ENCODE measurements around the gene AGRN.
A peak's percentile ranks its signal among the peaks of the same experiment; 100 is the strongest.
"Not testable (repeated sequence)": the region's sequence is repeated elsewhere in the genome, so short reads cannot be mapped to it uniquely, and the experiment has no call there.

The AGRN gene

GRCh38 chr1:1003618-1004419 lies 16.1 kb upstream of the AGRN start:
- H3K36me3 ChIP-seq (ENCODE audit: insufficient read depth, low read length) = no peaks in the 10 kb centered on the region
- H3K9me3 ChIP-seq (ENCODE audit: control insufficient read depth, insufficient read depth, low read length) = no peaks in the 10 kb centered on the region
- H3K9ac ChIP-seq (ENCODE audit: low read depth, low read length) = no peak overlapping the region
- H3K4me1 ChIP-seq (ENCODE audit: insufficient read depth, low read length) = peaks cover 22% of the 10 kb centered on the region

- no peak overlapping the region for H3K9ac ChIP-seq (ENCODE audit: low read depth, low read length)
- peaks cover 22% of the 10 kb centered on the region for H3K4me1 ChIP-seq (ENCODE audit: insufficient read depth, low read length)
- H3K9me3 ChIP-seq (ENCODE audit: control insufficient read depth, insufficient read depth, low read length) = no peaks in the 10 kb centered on the region
- no peaks in the 10 kb centered on the region for H3K36me3 ChIP-seq (ENCODE audit: insufficient read depth, low read length)
Observed at GRCh38 chr1:1004420-1004779, 15.5 kb upstream of the AGRN start.

- no peaks in the 10 kb centered on the region for H3K36me3 ChIP-seq (ENCODE audit: insufficient read depth, low read length)
- H3K9me3 ChIP-seq (ENCODE audit: control insufficient read depth, insufficient read depth, low read length) = no peaks in the 10 kb centered on the region
- peaks cover 22% of the 10 kb centered on the region for H3K4me1 ChIP-seq (ENCODE audit: insufficient read depth, low read length)
- H3K9ac ChIP-seq (ENCODE audit: low read depth, low read length) = no peak overlapping the region
Observed at GRCh38 chr1:1004780-1005697, 14.9 kb upstream of the AGRN start.

- Histone ChIP-seq H3K9me3 (ENCODE audit: control insufficient read depth, insufficient read depth, low read length) (no peaks in the 10 kb centered on the region), H3K4me1 (ENCODE audit: insufficient read depth, low read length) (peaks cover 22% of the 10 kb centered on the region), H3K9ac (ENCODE audit: low read depth, low read length) (no peak overlapping the region), H3K36me3 (ENCODE audit: insufficient read depth, low read length) (no peaks in the 10 kb centered on the region)
Observed at GRCh38 chr1:1005774-1006304, 14.1 kb upstream of the AGRN start.

- no peak overlapping the region for H3K9ac ChIP-seq (ENCODE audit: low read depth, low read length)
- no peaks in the 10 kb centered on the region for H3K36me3 ChIP-seq (ENCODE audit: insufficient read depth, low read length)
- peaks cover 22% of the 10 kb centered on the region for H3K4me1 ChIP-seq (ENCODE audit: insufficient read depth, low read length)
- no peaks in the 10 kb centered on the region for H3K9me3 ChIP-seq (ENCODE audit: control insufficient read depth, insufficient read depth, low read length)
Observed at GRCh38 chr1:1006305-1007159, 13.4 kb upstream of the AGRN start.

- not testable (repeated sequence) for H3K9me3 ChIP-seq (ENCODE audit: control insufficient read depth, insufficient read depth, low read length); H3K9ac ChIP-seq (ENCODE audit: low read depth, low read length); H3K36me3 ChIP-seq (ENCODE audit: insufficient read depth, low read length)
- peaks cover 12% of the 10 kb centered on the region for H3K4me1 ChIP-seq (ENCODE audit: insufficient read depth, low read length)
Observed at GRCh38 chr1:1010131-1010530, 9.8 kb upstream of the AGRN start.

- H3K9ac ChIP-seq (ENCODE audit: low read depth, low read length) = no peak overlapping the region
- H3K9me3 ChIP-seq (ENCODE audit: control insufficient read depth, insufficient read depth, low read length) = no peaks in the 10 kb centered on the region
- H3K36me3 ChIP-seq (ENCODE audit: insufficient read depth, low read length) = no peaks in the 10 kb centered on the region
- H3K4me1 ChIP-seq (ENCODE audit: insufficient read depth, low read length) = peaks cover 4% of the 10 kb centered on the region; the same call in 1 of the 2 replicates
Observed at GRCh38 chr1:1011396-1011949, 8.4 kb upstream of the AGRN start.

- not testable (repeated sequence) for H3K4me1 ChIP-seq (ENCODE audit: insufficient read depth, low read length); H3K36me3 ChIP-seq (ENCODE audit: insufficient read depth, low read length); H3K9me3 ChIP-seq (ENCODE audit: control insufficient read depth, insufficient read depth, low read length)
- H3K9ac ChIP-seq (ENCODE audit: low read depth, low read length) = peak overlapping the region; percentile 51; the same call in 1 of the 2 replicates
Observed at GRCh38 chr1:1012736-1013104, 7.2 kb upstream of the AGRN start.

GRCh38 chr1:1013105-1013921 lies 6.6 kb upstream of the AGRN start, which contains the start of gene ISG15:
ISG15 (plus strand) TSS chr1:1013497; CDS start chr1:1013574, 77 bp downstream.
- H3K9ac ChIP-seq (ENCODE audit: low read depth, low read length) = peak within 1 kb of the TSS; percentile 51
- no peaks in the 10 kb centered on the region for H3K9me3 ChIP-seq (ENCODE audit: control insufficient read depth, insufficient read depth, low read length)
- peaks cover 4% of the 10 kb centered on the region; the same call in 1 of the 2 replicates for H3K4me1 ChIP-seq (ENCODE audit: insufficient read depth, low read length)
- H3K36me3 ChIP-seq (ENCODE audit: insufficient read depth, low read length) = no peaks in the 10 kb centered on the region

- H3K36me3 ChIP-seq (ENCODE audit: insufficient read depth, low read length) = no peaks in the 10 kb centered on the region
- H3K4me1 ChIP-seq (ENCODE audit: insufficient read depth, low read length) = peaks cover 4% of the 10 kb centered on the region; the same call in 1 of the 2 replicates
- H3K9me3 ChIP-seq (ENCODE audit: control insufficient read depth, insufficient read depth, low read length) = no peaks in the 10 kb centered on the region
- H3K9ac ChIP-seq (ENCODE audit: low read depth, low read length) = peak overlapping the region; percentile 51
Observed at GRCh38 chr1:1013922-1014648, 5.8 kb upstream of the AGRN start.

GRCh38 chr1:1014799-1015681 lies 4.9 kb upstream of the AGRN start:
- H3K9ac ChIP-seq (ENCODE audit: low read depth, low read length) = peak overlapping the region; percentile 51; the same call in 1 of the 2 replicates
- no peaks in the 10 kb centered on the region for H3K9me3 ChIP-seq (ENCODE audit: control insufficient read depth, insufficient read depth, low read length)
- no peaks in the 10 kb centered on the region for H3K36me3 ChIP-seq (ENCODE audit: insufficient read depth, low read length)
- H3K4me1 ChIP-seq (ENCODE audit: insufficient read depth, low read length) = peaks cover 4% of the 10 kb centered on the region; the same call in 1 of the 2 replicates
